GF-D8 (cell line): ENCODE results near the gene FMO3.

Source experiments
- DNase-seq: peaks from one replicate; lab custom pipeline; 2025; lab: John Stamatoyannopoulos, UW

The FMO3 gene

GRCh38 chr1:171090604-171091003 is at the start of gene FMO3:
Gene FMO3 (plus strand): TSS chr1:171090905. CDS start chr1:171092659, 1,754 bp downstream.
- DNase-seq = no peak

DNA sequence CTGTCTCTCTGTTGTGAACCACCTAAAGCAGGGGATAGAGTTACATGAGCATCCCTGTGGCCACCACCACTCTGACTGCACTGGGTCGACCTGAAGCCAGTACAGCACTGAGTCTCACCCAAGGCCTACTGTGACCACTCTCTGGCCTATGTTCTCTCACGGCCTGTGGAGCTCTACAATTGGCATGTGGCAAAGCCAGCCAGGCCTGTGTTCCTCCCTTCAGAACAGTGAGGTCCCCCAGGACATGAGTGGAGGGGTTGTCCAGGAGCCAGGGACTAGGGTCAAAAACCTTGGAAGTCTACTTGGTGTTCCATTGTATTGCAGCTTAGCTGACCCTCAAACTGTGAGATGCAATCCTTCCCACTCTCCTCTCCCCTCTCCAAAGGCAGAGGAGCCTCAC is 42.7 kb upstream of the FMO3 start:
- DNase-seq = no peak

DNA sequence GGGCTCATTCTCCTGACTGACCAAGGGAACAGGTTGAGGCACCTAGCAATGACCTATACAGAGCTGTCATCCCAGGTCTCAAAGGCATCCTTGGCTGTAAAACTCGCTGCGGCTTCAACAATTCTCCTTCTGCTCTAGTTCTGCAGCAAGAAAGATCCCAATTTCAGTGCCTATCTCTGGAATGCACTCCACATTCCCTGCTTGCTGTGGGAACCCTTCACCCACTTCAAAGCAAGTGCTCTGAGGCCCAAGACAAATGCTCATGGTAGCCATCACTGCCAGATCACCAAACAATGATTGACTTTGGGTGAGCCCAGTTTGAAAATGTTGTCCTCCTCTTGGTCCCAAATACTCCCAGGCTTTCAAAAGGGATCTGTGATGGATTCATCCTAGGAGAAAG is 37.7 kb upstream of the FMO3 start:
- no peak for DNase-seq

GRCh38 chr1:171055966-171056643 is 34.6 kb upstream of the FMO3 start:
- DNase-seq = no peak

GRCh38 chr1:171061425-171062143 is 29.1 kb upstream of the FMO3 start:
- no peak for DNase-seq

- no peak for DNase-seq
These were observed 27.8 kb upstream of the FMO3 start for GRCh38 chr1:171062902-171063301.

- no peak for DNase-seq
These were observed 15.7 kb upstream of the FMO3 start for GRCh38 chr1:171075041-171075440.

DNA sequence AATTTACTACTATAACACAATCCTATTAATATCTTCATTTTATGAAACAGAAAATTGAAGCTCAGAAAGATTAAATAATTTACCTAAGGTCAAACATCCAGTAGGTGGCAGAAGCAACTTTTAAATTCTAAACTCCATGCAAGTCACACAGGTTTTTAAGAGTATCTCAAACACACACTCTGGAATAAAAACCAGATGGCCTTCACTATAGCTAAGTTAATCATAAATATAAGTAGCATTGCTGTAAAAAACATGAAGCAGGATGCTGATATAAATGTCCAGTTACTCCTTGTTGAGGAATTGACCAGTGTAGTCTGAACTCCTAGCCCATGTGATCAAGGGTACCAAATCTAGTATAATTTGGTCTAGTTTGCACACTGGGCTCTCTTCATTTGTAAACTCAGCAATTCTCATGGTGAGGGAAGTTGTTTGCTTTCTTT is 9.4 kb upstream of the FMO3 start:
- DNase-seq = no peak

- DNase-seq = no peak
These were observed 8.9 kb upstream of the FMO3 start for GRCh38 chr1:171081763-171082201.

- DNase-seq = no peak
These were observed 8.1 kb upstream of the FMO3 start for GRCh38 chr1:171082606-171083005.

DNA sequence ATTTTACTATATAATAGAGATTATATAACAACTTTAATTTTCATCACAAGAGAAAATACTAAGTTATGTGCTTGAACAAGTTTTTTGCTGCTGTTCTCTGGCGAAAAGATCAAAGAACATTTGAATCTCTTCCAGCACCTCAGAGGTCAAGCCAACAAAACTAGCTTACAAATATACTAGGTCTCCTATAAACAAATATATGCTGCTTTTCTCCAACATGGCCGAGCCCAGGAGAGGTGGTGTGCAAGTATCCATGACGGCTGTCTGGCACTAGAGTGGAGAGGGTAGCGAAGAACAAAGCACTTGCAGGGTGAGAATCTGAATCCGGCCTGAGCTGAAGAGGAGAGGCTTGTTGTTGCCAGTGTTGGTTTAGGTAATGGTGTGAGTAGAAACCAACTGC is 7.5 kb upstream of the FMO3 start:
- no peak for DNase-seq

GRCh38 chr1:171084091-171084490 is 6.6 kb upstream of the FMO3 start:
- no peak for DNase-seq

- no peak for DNase-seq
These were observed 5.8 kb upstream of the FMO3 start for GRCh38 chr1:171084870-171085269.

- DNase-seq = no peak
These were observed 2.8 kb upstream of the FMO3 start for GRCh38 chr1:171087896-171088295.

DNA sequence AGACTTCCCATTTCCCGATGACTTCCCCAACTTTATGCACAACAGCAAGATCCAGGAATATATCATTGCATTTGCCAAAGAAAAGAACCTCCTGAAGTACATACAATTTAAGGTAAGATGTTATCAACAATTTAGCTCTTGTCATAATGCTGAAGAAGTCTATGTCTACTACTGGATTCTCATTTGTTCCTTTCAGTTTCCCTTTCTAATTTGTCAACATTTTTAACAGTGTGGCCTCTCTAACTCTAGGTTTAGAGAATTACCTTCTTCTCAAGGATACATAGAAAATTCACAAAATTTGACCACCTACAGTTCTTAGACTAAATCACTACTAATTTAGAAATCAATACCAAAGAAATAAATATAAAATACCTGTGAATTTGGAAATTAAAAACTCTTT is 13.2 kb downstream of the FMO3 start:
- DNase-seq = no peak

DNA sequence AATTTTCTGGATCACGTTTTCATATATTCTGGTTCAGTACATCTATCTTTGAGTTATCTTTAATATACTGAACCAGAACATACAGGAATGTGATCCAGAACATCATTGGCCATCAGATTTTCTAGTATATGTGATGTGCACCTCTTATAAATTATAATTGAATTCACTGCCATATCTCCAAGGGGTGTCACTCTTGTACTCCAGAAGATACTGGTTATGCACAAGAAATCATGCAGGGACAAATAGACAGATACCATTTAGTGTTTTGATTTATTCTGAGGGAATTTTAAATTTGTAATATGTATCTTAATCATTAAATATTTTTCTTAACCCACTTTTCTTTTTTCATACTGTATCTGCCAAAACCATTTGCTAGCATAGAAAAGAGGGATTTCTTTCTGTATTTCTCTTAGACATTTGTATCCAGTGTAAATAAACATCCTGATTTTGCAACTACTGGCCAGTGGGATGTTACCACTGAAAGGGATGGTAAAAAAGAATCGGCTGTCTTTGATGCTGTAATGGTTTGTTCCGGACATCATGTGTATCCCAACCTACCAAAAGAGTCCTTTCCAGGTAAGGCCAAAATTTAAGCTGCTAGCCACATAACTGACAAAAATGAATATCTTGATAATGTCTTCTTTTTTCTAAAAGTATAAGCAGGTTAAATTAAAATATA is 16.7 kb downstream of the FMO3 start:
- DNase-seq = no peak

GRCh38 chr1:171107969-171108368 is 17.3 kb downstream of the FMO3 start:
- no peak for DNase-seq

- DNase-seq = no peak
These were observed 19.3 kb downstream of the FMO3 start for GRCh38 chr1:171109966-171110365.

DNA sequence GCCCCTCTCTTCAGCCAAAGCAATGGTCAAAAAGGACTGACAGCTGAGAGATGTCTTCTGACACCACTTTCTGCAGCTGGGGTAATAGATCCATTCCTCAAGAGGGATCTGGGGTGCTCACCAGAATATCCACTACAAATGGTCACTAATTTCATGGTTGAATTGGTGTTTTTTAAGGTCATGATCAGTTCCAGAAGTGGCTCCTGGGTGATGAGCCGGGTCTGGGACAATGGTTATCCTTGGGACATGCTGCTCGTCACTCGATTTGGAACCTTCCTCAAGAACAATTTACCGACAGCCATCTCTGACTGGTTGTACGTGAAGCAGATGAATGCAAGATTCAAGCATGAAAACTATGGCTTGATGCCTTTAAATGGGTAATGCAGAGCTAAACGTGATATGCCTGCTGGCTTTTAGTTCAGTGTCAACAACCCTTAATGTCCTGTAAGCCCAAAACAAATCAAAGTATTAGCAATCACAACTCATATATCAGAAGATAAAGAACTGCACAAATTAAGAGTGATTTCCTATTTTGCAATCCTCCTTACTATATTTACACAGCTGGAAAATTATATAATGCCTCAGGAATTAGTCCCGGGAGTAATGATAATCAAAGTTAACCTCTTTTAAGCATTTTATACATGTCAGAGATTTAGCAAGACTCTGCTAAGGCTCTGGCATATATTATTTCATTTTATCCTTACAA is 20.1 kb downstream of the FMO3 start:
- DNase-seq = no peak

DNA sequence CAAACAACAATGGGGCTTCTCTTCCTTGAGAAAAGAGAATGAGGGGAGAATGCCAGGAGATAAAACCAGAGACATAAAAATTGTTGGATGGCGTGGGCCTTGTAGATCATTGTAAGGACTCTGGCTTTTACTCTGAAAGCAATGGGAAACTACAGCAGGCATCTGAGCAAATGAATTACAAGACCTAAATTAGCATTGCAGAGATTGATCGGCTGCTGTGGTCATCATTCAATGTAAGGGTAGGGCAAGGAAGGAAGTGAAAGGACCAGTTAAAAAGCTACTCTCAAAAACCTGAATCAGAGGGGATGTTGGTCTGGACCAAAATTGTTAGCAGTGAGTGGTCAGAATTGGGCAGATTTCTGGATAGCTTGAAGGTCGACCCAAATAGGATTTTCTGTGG is 21.4 kb downstream of the FMO3 start:
- no peak for DNase-seq

DNA sequence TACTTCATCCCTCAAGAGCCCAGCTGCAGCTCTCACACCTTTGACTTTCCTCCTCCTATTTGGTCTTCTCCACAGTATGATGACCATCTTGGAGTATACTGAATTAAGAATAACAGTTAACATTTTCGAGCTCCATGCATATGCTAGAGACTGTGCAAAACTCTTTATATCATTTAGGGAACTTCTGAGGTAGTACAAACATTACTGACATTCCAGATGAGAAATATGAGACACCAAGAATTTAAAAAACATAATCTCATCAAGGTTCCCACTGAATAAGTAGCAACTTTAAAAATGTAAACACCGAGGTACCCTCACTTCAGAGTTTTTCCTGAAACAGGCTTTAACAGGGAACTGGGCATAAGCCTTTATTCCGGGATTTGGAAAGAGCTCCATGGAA is 22.7 kb downstream of the FMO3 start:
- DNase-seq = no peak

GRCh38 chr1:171115280-171115897 is 24.7 kb downstream of the FMO3 start:
- DNase-seq = no peak
